ENCODE data around the gene BTD. TPM values are rescaled to one million over a fixed set of nuclear protein-coding genes. Genes with fewer than 3 reads are reported as not detected.

Gene BTD
- total RNA-seq, 1 experiment from 2014 or later: 15.6 TPM

GRCh38 chr3:15633159-15633558, 31.6 kb downstream of the BTD start:
- peak overlapping the region; percentile 95 for H3K27ac ChIP-seq
- H3K27me3 ChIP-seq (ENCODE audit: insufficient read depth, low read depth): no peaks in the 10 kb centered on the region
- intact Hi-C loops (cut with micrococcal nuclease; ENCODE audit: unreplicated experiment): loop anchor here (5.0 to 10.0 kb wide), 4 partner anchors 34 to 634 kb away; partner anchors contain the start of gene OXNAD1
- H3K4me1 ChIP-seq (replicated peaks; ENCODE audit: insufficient read depth): peaks cover 83% of the 10 kb centered on the region
- no peaks in the 10 kb centered on the region; the same call in 1 of the 2 replicates for H3K79me2 ChIP-seq (ENCODE audit: low read depth)
- no peak overlapping the region for H3K4me3 ChIP-seq
- H3K9me2 ChIP-seq (ENCODE audit: insufficient read depth): no peaks in the 10 kb centered on the region
- POLR2A ChIA-PET (ENCODE audit: unreplicated experiment): interaction anchor here (0.7 kb wide), 2 partner anchors 13 to 635 kb away, joined by 4 to 13 read pairs; no protein-coding TSS in a partner anchor
- TF ChIP-seq CTCF (conservative IDR thresholded peaks at IDR 0.05): no peak
- no peak for TF ChIP-seq EZH2 (IDR thresholded peaks at IDR 0.05; ENCODE audit: low read depth)
- peaks cover 61% of the 10 kb centered on the region for H3F3A ChIP-seq (ENCODE audit: insufficient read depth, low read depth)
- no TSS peak for BruUV-seq (replicated peaks)
- no peaks in the 10 kb centered on the region for H4K20me1 ChIP-seq (ENCODE audit: insufficient read depth)
- peak in 1 of 2 experiments; percentile 59 for DNase-seq
- H3K4me2 ChIP-seq: peak overlapping the region; percentile 84
- CTCF ChIA-PET: interaction anchor here (0.7 kb wide), 2 partner anchors 208 to 1591 kb away, joined by 5 to 18 read pairs; no protein-coding TSS in a partner anchor
- H3K36me3 ChIP-seq (ENCODE audit: low read depth): no peaks in the 10 kb centered on the region
- H3K9me3 ChIP-seq (ENCODE audit: insufficient read depth, low read depth): no peaks in the 10 kb centered on the region
- H2AFZ ChIP-seq: no peak overlapping the region

GRCh38 chr3:15633766-15634598, 32.4 kb downstream of the BTD start:
- intact Hi-C loops (cut with micrococcal nuclease; ENCODE audit: unreplicated experiment): loop anchor here (2.0 to 10.0 kb wide), 5 partner anchors 33 to 633 kb away; partner anchors contain the start of gene OXNAD1
- peak overlapping the region; percentile 8; the same call in 1 of the 2 replicates for H3K4me3 ChIP-seq
- POLR2A ChIA-PET (ENCODE audit: unreplicated experiment): interaction anchor here (0.6 to 0.7 kb wide), 2 partner anchors 14 to 163 kb away, joined by 3 to 4 read pairs; no protein-coding TSS in a partner anchor
- H3K9me2 ChIP-seq (ENCODE audit: insufficient read depth): no peaks in the 10 kb centered on the region
- CTCF ChIA-PET: interaction anchor here (0.7 kb wide), 3 partner anchors 162 to 1591 kb away, joined by 3 to 18 read pairs (median 5); no protein-coding TSS in a partner anchor
- no TSS peak for BruUV-seq (replicated peaks)
- TF ChIP-seq CTCF (conservative IDR thresholded peaks at IDR 0.05) (no peak), EZH2 (IDR thresholded peaks at IDR 0.05; ENCODE audit: low read depth) (no peak)
- H3K79me2 ChIP-seq (ENCODE audit: low read depth): no peaks in the 10 kb centered on the region; the same call in 1 of the 2 replicates
- peaks cover 61% of the 10 kb centered on the region for H3F3A ChIP-seq (ENCODE audit: insufficient read depth, low read depth)
- DNase-seq: peak; percentile 66 to 78
- no peaks in the 10 kb centered on the region for H3K27me3 ChIP-seq (ENCODE audit: insufficient read depth, low read depth)
- H3K4me2 ChIP-seq: peak overlapping the region; percentile 84
- H4K20me1 ChIP-seq (ENCODE audit: insufficient read depth): no peaks in the 10 kb centered on the region
- peak overlapping the region; percentile 95 for H3K27ac ChIP-seq
- no peaks in the 10 kb centered on the region for H3K9me3 ChIP-seq (ENCODE audit: insufficient read depth, low read depth)
- H3K36me3 ChIP-seq (ENCODE audit: low read depth): no peaks in the 10 kb centered on the region
- peaks cover 91% of the 10 kb centered on the region for H3K4me1 ChIP-seq (replicated peaks; ENCODE audit: insufficient read depth)
- H2AFZ ChIP-seq: no peak overlapping the region

- Histone ChIP-seq H3K9me2 (ENCODE audit: insufficient read depth) (no peaks in the 10 kb centered on the region), H3K27ac (peak overlapping the region; percentile 95), H3K4me2 (peak overlapping the region; percentile 84), H3K36me3 (ENCODE audit: low read depth) (no peaks in the 10 kb centered on the region), H3K79me2 (ENCODE audit: low read depth) (no peaks in the 10 kb centered on the region; the same call in 1 of the 2 replicates), H3K9me3 (ENCODE audit: insufficient read depth, low read depth) (no peaks in the 10 kb centered on the region; the same call in 1 of the 2 replicates), H4K20me1 (ENCODE audit: insufficient read depth) (no peaks in the 10 kb centered on the region), H2AFZ (no peak overlapping the region), H3F3A (ENCODE audit: insufficient read depth, low read depth) (peaks cover 61% of the 10 kb centered on the region), H3K4me1 (replicated peaks; ENCODE audit: insufficient read depth) (peaks cover 96% of the 10 kb centered on the region), H3K4me3 (no peak overlapping the region; the same call in 1 of the 2 replicates), H3K27me3 (ENCODE audit: insufficient read depth, low read depth) (no peaks in the 10 kb centered on the region)
- TSS peak; percentile 31 for BruUV-seq (replicated peaks)
- ChIA-PET CTCF (no interaction called here), POLR2A (ENCODE audit: unreplicated experiment) (interaction anchor here (0.6 kb wide), 1 partner anchor 162 kb away, joined by 3 read pairs; no protein-coding TSS in a partner anchor)
- intact Hi-C loops (cut with micrococcal nuclease; ENCODE audit: unreplicated experiment): loop anchor here (2.0 to 10.0 kb wide), 6 partner anchors 32 to 633 kb away; partner anchors contain the start of genes BTD, HACL1 and OXNAD1
- no peak for TF ChIP-seq EZH2 (IDR thresholded peaks at IDR 0.05; ENCODE audit: low read depth)
- no peak for TF ChIP-seq CTCF (conservative IDR thresholded peaks at IDR 0.05)
- DNase-seq: no peak
Measured at GRCh38 chr3:15634671-15635070, 33.1 kb downstream of the BTD start.
